GM19397 (cell line): ENCODE measurements around the gene DMAP1.

ENCODE experiments used
- ATAC-seq: cut with Tn5 transposase; IDR thresholded peaks from one replicate; pipeline ENCODE4 v1.9.1; 2021; ENCODE audit warnings: mild to moderate bottlenecking, moderate library complexity; ENCODE audit not compliant: unreplicated experiment

DMAP1 gene

GRCh38 chr1:44227211-44227610 lies 13.9 kb downstream of the DMAP1 start:
- ATAC-seq, result no peak

GRCh38 chr1:44228218-44228617 lies 14.9 kb downstream of the DMAP1 start:
- ATAC-seq, result no peak

- ATAC-seq, result no peak
Observed at GRCh38 chr1:44229435-44230167, 16.3 kb downstream of the DMAP1 start.

- no peak for ATAC-seq
Observed at GRCh38 chr1:44230796-44231195, 17.5 kb downstream of the DMAP1 start.

- no peak for ATAC-seq
Observed at GRCh38 chr1:44233593-44233992, 20.3 kb downstream of the DMAP1 start.

GRCh38 chr1:44235808-44236207 lies 22.5 kb downstream of the DMAP1 start:
- ATAC-seq, result no peak

- no peak for ATAC-seq
Observed at GRCh38 chr1:44236490-44237272, 23.4 kb downstream of the DMAP1 start.

- ATAC-seq, result no peak
Observed at GRCh38 chr1:44237721-44238457, 24.6 kb downstream of the DMAP1 start.

- no peak for ATAC-seq
Observed at GRCh38 chr1:44238660-44239059, 25.4 kb downstream of the DMAP1 start.

- no peak for ATAC-seq
Observed at GRCh38 chr1:44239331-44239960, 26.2 kb downstream of the DMAP1 start.

GRCh38 chr1:44239961-44240371 lies 26.7 kb downstream of the DMAP1 start:
- ATAC-seq, result no peak

GRCh38 chr1:44240802-44241671 lies 27.8 kb downstream of the DMAP1 start:
- no peak for ATAC-seq

GRCh38 chr1:44242746-44243145 lies 29.5 kb downstream of the DMAP1 start:
- no peak for ATAC-seq

- ATAC-seq, result no peak
Observed at GRCh38 chr1:44243782-44244495, 30.7 kb downstream of the DMAP1 start.

GRCh38 chr1:44244986-44245385 lies 31.7 kb downstream of the DMAP1 start:
- no peak for ATAC-seq

- ATAC-seq, result no peak
Observed at GRCh38 chr1:44246806-44247205, 33.5 kb downstream of the DMAP1 start.

- ATAC-seq, result no peak
Observed at GRCh38 chr1:44249543-44249942, 36.3 kb downstream of the DMAP1 start.

GRCh38 chr1:44250068-44250781 lies 37.0 kb downstream of the DMAP1 start:
- ATAC-seq, result no peak

- no peak for ATAC-seq
Observed at GRCh38 chr1:44251486-44251885, 38.2 kb downstream of the DMAP1 start.
